ENCODE results near the gene ARHGEF25. TPM values are rescaled to one million over a fixed set of nuclear protein-coding genes. Genes with fewer than 3 reads are reported as not detected.

Gene ARHGEF25
- polyA plus RNA-seq, 2 of the 4 experiments (the other 2 are of a cell fraction) = 9.3 to 13.8 TPM

GRCh38 chr12:57620245-57620935 lies 9.2 kb downstream of the ARHGEF25 start:
- Histone ChIP-seq H3K4me2 (peak overlapping the region; percentile 98), H3K9me3 (no peaks in the 10 kb centered on the region), H3K4me1 (peaks cover 13% of the 10 kb centered on the region; the same call in 1 of the 3 replicates), H3K4me3 (peak overlapping the region; percentile 53; the same call in 2 of the 3 replicates), H3K27ac (no peak overlapping the region)
- no peak for TF ChIP-seq GATA3 (IDR thresholded peaks at IDR 0.05; ENCODE audit: borderline replicate concordance)
- TF ChIP-seq MAZ (IDR thresholded peaks at IDR 0.05; ENCODE audit: borderline replicate concordance, low read depth, low read length) = no peak
- no peak for TF ChIP-seq EP300 (IDR thresholded peaks at IDR 0.05)
- TF ChIP-seq CBX2 (IDR thresholded peaks at IDR 0.05; ENCODE audit: borderline replicate concordance, low read depth) = no peak
- TF ChIP-seq USF2 (IDR thresholded peaks at IDR 0.05) = no peak
- no peak for TF ChIP-seq KDM5A (IDR thresholded peaks at IDR 0.05)
- TF ChIP-seq JUNB (IDR thresholded peaks at IDR 0.05) = no peak
- no peak for TF ChIP-seq POLR2AphosphoS2 (conservative IDR thresholded peaks at IDR 0.05; ENCODE audit: low read length)
- no peak for TF ChIP-seq RAD21 (conservative IDR thresholded peaks at IDR 0.05 in 1 of 2, IDR thresholded peaks at IDR 0.05 in 1 of 2)
- FAIRE-seq (no peak), DNase-seq (ENCODE audit: low read depth in 1 of 2, low spot score in 1 of 2) (no peak), ATAC-seq (no peak; a peak in 1 of 6 replicates)
- ChIA-PET POLR2A (interaction anchor here (1.2 kb wide), 1 partner anchor 97 kb away, joined by 5 read pairs; no protein-coding TSS in a partner anchor), CTCF (interaction anchor here (0.6 to 20.9 kb wide), 23 partner anchors 8 to 142 kb away, joined by 3 to 336 read pairs (median 4); partner anchors contain the start of genes ARHGEF25, B4GALNT1 and PIP4K2C)
- WGBS (ENCODE audit: missing lambda C conversion rate) = 72% methylated on average over 13 of the region's 13 CpGs

GRCh38 chr12:57620936-57621496 lies 9.8 kb downstream of the ARHGEF25 start:
- WGBS (ENCODE audit: missing lambda C conversion rate) = 28% methylated on average over 32 of the region's 42 CpGs
- DNase-seq (ENCODE audit: low read depth in 1 of 2, low spot score in 1 of 2) (no peak), ATAC-seq (peak; percentile 25 to 32), FAIRE-seq (no peak)
- Histone ChIP-seq H3K9me3 (no peaks in the 10 kb centered on the region), H3K4me3 (peak overlapping the region; percentile 53), H3K4me1 (peaks cover 13% of the 10 kb centered on the region; the same call in 1 of the 3 replicates), H3K27ac (peak overlapping the region; percentile 54 to 76; a peak in 5 of 6 replicates), H3K4me2 (peak overlapping the region; percentile 98)
- CTCF ChIA-PET = interaction anchor here (0.7 to 20.9 kb wide), 19 partner anchors 9 to 142 kb away, joined by 3 to 336 read pairs (median 5); partner anchors contain the start of genes ARHGEF25, B4GALNT1 and PIP4K2C
- TF ChIP-seq SREBF2 (IDR thresholded peaks at IDR 0.05) (no peak), E2F6 (IDR thresholded peaks at IDR 0.05; ENCODE audit: borderline replicate concordance, low read depth) (peak; percentile 48; the same call in 1 of the 2 replicates)
- POLR2A ChIA-PET = interaction anchor here (0.5 to 1.2 kb wide), 2 partner anchors 98 to 376 kb away, joined by 3 to 5 read pairs; no protein-coding TSS in a partner anchor

- peak overlapping the region; percentile 54 to 76; a peak in 5 of 6 replicates for H3K27ac ChIP-seq
- TF ChIP-seq HMGXB4 (CRISPR knock-in tag; IDR thresholded peaks at IDR 0.05; ENCODE audit: borderline replicate concordance) = no peak
- TF ChIP-seq NR3C1 (IDR thresholded peaks at IDR 0.05) = no peak
- TF ChIP-seq RAD21 (conservative IDR thresholded peaks at IDR 0.05 in 1 of 2, IDR thresholded peaks at IDR 0.05 in 1 of 2) = peak; percentile 71 to 84
- TF ChIP-seq CTCF (IDR thresholded peaks at IDR 0.05) = peak; percentile 96
- TF ChIP-seq HOXB5 (CRISPR knock-in tag; IDR thresholded peaks at IDR 0.05) = no peak
- no peak for TF ChIP-seq KDM1A (IDR thresholded peaks at IDR 0.05; ENCODE audit: low read depth)
- TF ChIP-seq RARB (CRISPR knock-in tag; IDR thresholded peaks at IDR 0.05) = no peak
- TF ChIP-seq FOSL2 (IDR thresholded peaks at IDR 0.05) = no peak
- TF ChIP-seq FOSL2 (CRISPR knock-in tag; IDR thresholded peaks at IDR 0.05) = no peak
- no peak for TF ChIP-seq CEBPB (IDR thresholded peaks at IDR 0.05)
- TF ChIP-seq JUNB (IDR thresholded peaks at IDR 0.05) = no peak
- TF ChIP-seq ATOH8 (CRISPR knock-in tag; IDR thresholded peaks at IDR 0.05; ENCODE audit: low read depth) = no peak
- no peak for TF ChIP-seq TP53 (CRISPR knock-in tag; IDR thresholded peaks at IDR 0.05)
- TF ChIP-seq MAX (IDR thresholded peaks at IDR 0.05) = peak; percentile 77
These were observed 10.5 kb downstream of the ARHGEF25 start for GRCh38 chr12:57621497-57622292.

More at GRCh38 chr12:57621497-57622292, 10.5 kb downstream of the ARHGEF25 start:
- CTCF ChIA-PET = interaction anchor here (0.7 to 20.9 kb wide), 28 partner anchors 9 to 114 kb away, joined by 3 to 336 read pairs (median 4); partner anchors contain the start of genes ARHGEF25, B4GALNT1, OS9 and PIP4K2C
- DNase-seq (ENCODE audit: low read depth in 1 of 2, low spot score in 1 of 2) (peak; percentile 64 to 88), FAIRE-seq (no peak), ATAC-seq (peak; percentile 76 to 92)
- no peaks in the 10 kb centered on the region for H3K9me3 ChIP-seq
- 3% methylated on average over 35 of the region's 49 CpGs for WGBS (ENCODE audit: missing lambda C conversion rate)
- peak overlapping the region; percentile 98 for H3K4me2 ChIP-seq
- H3K4me3 ChIP-seq = peak overlapping the region; percentile 53
- POLR2A ChIA-PET = interaction anchor here (0.5 to 1.3 kb wide), 3 partner anchors 31 to 376 kb away, joined by 3 to 5 read pairs (median 4); partner anchors contain the start of gene PIP4K2C
- peaks cover 10% of the 10 kb centered on the region; the same call in 1 of the 3 replicates for H3K4me1 ChIP-seq

Data from A549 (cell line).